B cell (primary cell): ENCODE results near the gene OGDH. TPM values are rescaled to one million over a fixed set of nuclear protein-coding genes. Genes with fewer than 3 reads are reported as not detected.

ENCODE experiments used
- ATAC-seq: fragments of 200-7000 bp; cut with Tn5 transposase; one replicate; pipeline ENCODE4 v1.10.0; 2021; ENCODE audit warnings: low read depth, mild to moderate bottlenecking, moderate number of reproducible peaks, moderate library complexity
- CTCF ChIA-PET: fragments of 350-600 bp; sonication (Branson Sonifier 250); formaldehyde crosslinking; loops from one replicate; lab custom pipeline; 2021; ENCODE audit warnings: antibody characterized with exemption, inconsistent platforms; lab: Charles Lee
- POLR2A ChIA-PET: fragments of 350-600 bp; sonication (Branson Sonifier 250); formaldehyde crosslinking; loops from one replicate; lab custom pipeline; 2021; ENCODE audit warnings: antibody characterized with exemption; lab: Charles Lee
- DNase-seq: peaks from one replicate; pipeline ENCODE4 v3.0.0; 2013
- H2AFZ ChIP-seq: 2 replicates; pipeline ENCODE4 v1.6.1; 2012; ENCODE audit warnings: mild to moderate bottlenecking, low read depth, low read length; ENCODE audit not compliant: insufficient read depth, poor library complexity, severe bottlenecking
- H3K27ac ChIP-seq, 2 donors: 1 replicate in 1 of 2; 2 replicates in 1 of 2; pipeline ENCODE4 v1.5.1; 2012 to 2013; ENCODE audit warnings: low read length in 2 of 2, mild to moderate bottlenecking in 2 of 2, moderate library complexity in 1 of 2
- H3K27me3 ChIP-seq, 4 experiments: fragments of 200-600 bp in 1 of 4; sonication (generic) in 1 of 4; replicated peaks in 1 of 4; 1 replicate in 2 of 4; 2 replicates in 2 of 4; pipeline versions ENCODE4 v1.6.1 to v1.7.0; 2013 to 2016; ENCODE audit warnings: low read length in 3 of 4, mild to moderate bottlenecking in 2 of 4, mixed read lengths in 1 of 4, moderate library complexity in 1 of 4; ENCODE audit not compliant: insufficient read depth in 4 of 4, control insufficient read depth in 3 of 4; ENCODE audit errors: control extremely low read depth in 1 of 4
- H3K36me3 ChIP-seq, 2 experiments: replicated peaks in 1 of 2; 1 replicate in 1 of 2; 2 replicates in 1 of 2; pipeline versions ENCODE4 v1.6.1 to v1.7.1; 2013; ENCODE audit warnings: low read length in 1 of 2; ENCODE audit not compliant: insufficient read depth in 2 of 2, control insufficient read depth in 1 of 2; ENCODE audit errors: control extremely low read depth in 1 of 2, extremely low read depth in 1 of 2
- H3K4me1 ChIP-seq, 2 donors: fragments of 200-600 bp in 1 of 2; sonication (generic) in 1 of 2; 1 replicate in 1 of 2; 2 replicates in 1 of 2; pipeline versions ENCODE4 v1.5.1 to v1.6.1; 2013 to 2017; ENCODE audit warnings: low read length in 2 of 2; ENCODE audit not compliant: control insufficient read depth in 2 of 2, insufficient read depth in 2 of 2
- H3K4me2 ChIP-seq: replicated peaks from 2 replicates; pipeline ENCODE3; 2012; ENCODE audit warnings: mild to moderate bottlenecking, low read depth, low read length; ENCODE audit not compliant: poor library complexity, severe bottlenecking
- H3K4me3 ChIP-seq, 5 experiments: fragments of 200-600 bp in 1 of 5; sonication (generic) in 1 of 5; 1 replicate in 3 of 5; 2 replicates in 2 of 5; pipeline versions ENCODE4 v1.5.1 to v1.7.0; 2011 to 2016; ENCODE audit warnings: low read length in 4 of 5, mild to moderate bottlenecking in 4 of 5, low read depth in 2 of 5, control low read depth in 1 of 5, moderate library complexity in 1 of 5; ENCODE audit not compliant: insufficient read depth in 1 of 5; ENCODE audit errors: control extremely low read depth in 1 of 5, extremely low read depth in 1 of 5
- H3K79me2 ChIP-seq: fragments of 200-600 bp; sonication (generic); one replicate; pipeline ENCODE4 v1.6.0; 2016; ENCODE audit warnings: low read length; ENCODE audit not compliant: control insufficient read depth, insufficient read depth
- H3K9ac ChIP-seq: fragments of 200-600 bp; sonication (generic); 2 replicates; pipeline ENCODE4 v1.6.1; 2017; ENCODE audit warnings: mild to moderate bottlenecking, low read length, moderate library complexity
- H3K9me3 ChIP-seq, 3 donors: one replicate each; pipeline versions ENCODE4 v1.6.1 to v1.7.1; 2013; ENCODE audit warnings: low read length in 2 of 3; ENCODE audit not compliant: control insufficient read depth in 2 of 3, insufficient read depth in 1 of 3; ENCODE audit errors: control extremely low read depth in 1 of 3
- H4K20me1 ChIP-seq: 2 replicates; pipeline ENCODE4 v1.6.0; 2012; ENCODE audit warnings: mild to moderate bottlenecking, low read length; ENCODE audit not compliant: insufficient read depth, control insufficient read depth, poor library complexity, severe bottlenecking
- H3K27ac Mint-ChIP-seq: one replicate; pipeline ENCODE4 v1.8.0; 2021; ENCODE audit warnings: mixed read lengths
- H3K27me3 Mint-ChIP-seq: one replicate; pipeline ENCODE4 v1.8.0; 2021; ENCODE audit warnings: mixed read lengths
- H3K4me1 Mint-ChIP-seq: one replicate; pipeline ENCODE4 v1.8.0; 2021; ENCODE audit warnings: mixed read lengths
- H3K4me3 Mint-ChIP-seq: one replicate; pipeline ENCODE4 v1.8.0; 2021; ENCODE audit warnings: mixed read lengths
- H3K9me3 Mint-ChIP-seq: one replicate; pipeline ENCODE4 v1.8.0; 2022; ENCODE audit warnings: mixed read lengths; ENCODE audit not compliant: insufficient read depth
- EZH2 ChIP-seq: IDR thresholded peaks from 2 replicates; pipeline ENCODE4 v1.6.1; 2012; ENCODE audit warnings: borderline replicate concordance, low read depth, mild to moderate bottlenecking, moderate library complexity, low read length; ENCODE audit not compliant: insufficient read depth, poor library complexity, severe bottlenecking
- WGBS: methylation state at CpG from one replicate; pipeline ENCODE4 v1.1.5; 2013; ENCODE audit warnings: missing lambda C conversion rate; ENCODE audit not compliant: insufficient coverage; 5-methylcytosine and 5-hydroxymethylcytosine counted together
- intact Hi-C: fragments of 100-400 bp; cut with micrococcal nuclease; formaldehyde crosslinking; loops from one replicate; pipeline ENCODE4 v1.10.0; 2022
- polyA plus RNA-seq: library from polyadenylated mRNA; depleted of rRNA; stranded (reverse); fragments of >200 nt; gene quantifications from 2 replicates; pipeline ENCODE4 v1.2.3, GENCODE V29; 2012
- total RNA-seq, 2 donors: library from RNA; stranded (reverse); fragments of 120-200 nt in 1 of 2; gene quantifications; 1 replicate in 1 of 2; 2 replicates in 1 of 2; pipeline versions ENCODE4 v1.2.3 to v1.2.4, GENCODE V29; 2013 to 2022
- TF ChIP-seq, protein P1 (sequence below): fragments of 200-600 bp; IDR thresholded peaks from one replicate; pipeline ENCODE4 v1.8.0; 2022; ENCODE audit warnings: antibody characterized with exemption, mild to moderate bottlenecking

The OGDH gene
- total and polyA plus RNA-seq, 2 donors (not counting 1 experiment from before 2014, with no cell fraction given) = 42.6 to 80.2 TPM

DNA sequence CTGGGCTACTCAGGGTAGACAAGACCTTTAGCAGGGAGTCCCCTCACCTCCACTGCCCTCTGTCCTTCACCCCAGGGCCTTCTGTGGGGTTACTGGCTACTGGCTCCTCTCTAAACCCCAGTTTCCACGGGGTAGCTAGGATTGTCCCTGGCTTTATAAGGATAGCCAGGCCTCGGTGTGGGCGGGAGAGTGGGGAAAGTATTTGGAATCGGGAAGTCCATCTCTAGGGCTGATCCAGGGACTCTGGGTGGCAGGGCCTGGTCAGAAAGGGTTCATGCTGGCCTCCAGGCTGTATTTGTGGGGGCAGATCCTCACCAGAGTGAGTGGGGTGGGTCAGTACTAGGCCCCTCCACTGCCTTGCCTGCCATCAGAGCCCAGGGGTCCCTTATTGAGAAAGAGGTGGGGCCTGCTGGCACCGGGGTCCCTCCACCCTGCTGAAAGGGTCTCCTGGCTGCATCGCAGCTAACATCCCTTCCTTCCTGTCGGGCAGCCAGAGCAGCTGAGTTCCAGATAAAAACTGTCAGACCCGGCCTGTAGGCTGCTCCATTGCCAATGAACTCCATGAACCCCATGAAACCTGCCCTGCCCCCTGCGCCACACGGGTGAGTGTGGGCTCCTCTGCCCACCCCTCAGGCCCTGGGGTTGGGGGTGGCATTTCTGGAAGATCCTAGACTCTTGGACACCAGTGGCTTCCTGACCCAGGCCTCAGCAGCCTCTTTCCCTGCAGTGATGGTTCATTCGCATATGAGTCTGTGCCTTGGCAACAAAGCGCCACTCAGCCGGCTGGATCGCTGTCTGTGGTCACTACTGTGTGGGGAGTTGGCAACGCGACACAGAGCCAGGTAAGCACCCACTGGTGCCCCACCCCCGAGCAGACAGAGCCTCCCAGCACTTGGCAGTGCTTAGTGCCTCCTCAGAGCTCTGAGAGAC, 149.5 kb downstream of the OGDH start:
- Mint-ChIP-seq H3K27me3 (no peaks in the 10 kb centered on the region), H3K9me3 (no peaks in the 10 kb centered on the region), H3K27ac (peak overlapping the region; percentile 81), H3K4me3 (no peak overlapping the region), H3K4me1 (peaks cover 55% of the 10 kb centered on the region)
- H3K4me1 ChIP-seq = peaks cover 54 to 57% of the 10 kb centered on the region in 2 donors
- DNase-seq (no peak), ATAC-seq (no peak)
- TF ChIP-seq, protein P1, sequence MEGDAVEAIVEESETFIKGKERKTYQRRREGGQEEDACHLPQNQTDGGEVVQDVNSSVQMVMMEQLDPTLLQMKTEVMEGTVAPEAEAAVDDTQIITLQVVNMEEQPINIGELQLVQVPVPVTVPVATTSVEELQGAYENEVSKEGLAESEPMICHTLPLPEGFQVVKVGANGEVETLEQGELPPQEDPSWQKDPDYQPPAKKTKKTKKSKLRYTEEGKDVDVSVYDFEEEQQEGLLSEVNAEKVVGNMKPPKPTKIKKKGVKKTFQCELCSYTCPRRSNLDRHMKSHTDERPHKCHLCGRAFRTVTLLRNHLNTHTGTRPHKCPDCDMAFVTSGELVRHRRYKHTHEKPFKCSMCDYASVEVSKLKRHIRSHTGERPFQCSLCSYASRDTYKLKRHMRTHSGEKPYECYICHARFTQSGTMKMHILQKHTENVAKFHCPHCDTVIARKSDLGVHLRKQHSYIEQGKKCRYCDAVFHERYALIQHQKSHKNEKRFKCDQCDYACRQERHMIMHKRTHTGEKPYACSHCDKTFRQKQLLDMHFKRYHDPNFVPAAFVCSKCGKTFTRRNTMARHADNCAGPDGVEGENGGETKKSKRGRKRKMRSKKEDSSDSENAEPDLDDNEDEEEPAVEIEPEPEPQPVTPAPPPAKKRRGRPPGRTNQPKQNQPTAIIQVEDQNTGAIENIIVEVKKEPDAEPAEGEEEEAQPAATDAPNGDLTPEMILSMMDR = no peak
- TF ChIP-seq EZH2 = no peak
- no peak overlapping the region for H2AFZ ChIP-seq
- WGBS = 91% methylated on average over 16 of the region's 17 CpGs
- H3K27me3 ChIP-seq = no peaks in the 10 kb centered on the region
- H3K9ac ChIP-seq = no peak overlapping the region
- peaks cover 0 to 60% of the 10 kb centered on the region in 2 experiments for H3K36me3 ChIP-seq
- peaks cover 82% of the 10 kb centered on the region for H3K79me2 ChIP-seq
- H3K4me2 ChIP-seq = peak overlapping the region; percentile 85
- peaks cover 66% of the 10 kb centered on the region for H4K20me1 ChIP-seq
- ChIA-PET CTCF (interaction anchor here (0.6 kb wide), 1 partner anchor 13 kb away, joined by 3 read pairs; no protein-coding TSS in a partner anchor), POLR2A (interaction anchor here (0.5 kb wide), 1 partner anchor 115 kb away, joined by 3 read pairs; no protein-coding TSS in a partner anchor)
- intact Hi-C loops = no loop called here
- H3K4me3 ChIP-seq = no peak overlapping the region
- peak overlapping the region; percentile 43 to 97 for H3K27ac ChIP-seq
- H3K9me3 ChIP-seq = no peaks in the 10 kb centered on the region

DNA sequence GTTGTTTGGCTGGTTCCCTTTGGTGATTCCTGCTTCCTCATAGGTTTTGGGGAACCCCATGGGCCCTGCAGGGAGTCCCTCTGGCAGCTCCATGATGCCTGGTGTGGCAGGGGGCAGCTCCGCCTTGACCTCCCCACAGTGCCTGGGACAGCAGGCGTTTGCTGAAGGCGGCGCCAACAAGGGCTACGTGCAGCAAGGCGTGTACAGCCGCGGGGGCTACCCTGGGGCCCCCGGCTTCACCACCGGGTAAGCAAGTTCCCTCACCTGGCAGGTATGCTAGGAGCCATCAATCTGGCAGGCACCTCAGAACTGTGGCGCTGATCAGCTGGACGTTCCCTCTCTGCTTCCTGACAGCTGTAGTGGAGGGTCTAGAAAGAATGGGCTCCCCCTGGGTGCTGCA, 150.5 kb downstream of the OGDH start:
- Mint-ChIP-seq H3K4me1 (peaks cover 45% of the 10 kb centered on the region), H3K4me3 (no peak overlapping the region), H3K27me3 (no peaks in the 10 kb centered on the region), H3K27ac (no peak overlapping the region), H3K9me3 (no peaks in the 10 kb centered on the region)
- no peak overlapping the region for H3K9ac ChIP-seq
- H3K27ac ChIP-seq = no peak overlapping the region
- no peak overlapping the region for H2AFZ ChIP-seq
- H3K4me3 ChIP-seq = no peak overlapping the region
- no peak overlapping the region for H3K4me2 ChIP-seq
- 96% methylated on average over 12 of the region's 12 CpGs for WGBS
- DNase-seq (no peak), ATAC-seq (no peak)
- peaks cover 73% of the 10 kb centered on the region for H3K79me2 ChIP-seq
- CTCF ChIA-PET = no interaction called here
- POLR2A ChIA-PET = interaction anchor here (0.5 kb wide), 1 partner anchor 116 kb away, joined by 3 read pairs; no protein-coding TSS in a partner anchor
- H3K9me3 ChIP-seq = no peaks in the 10 kb centered on the region
- H3K36me3 ChIP-seq = peaks cover 0 to 62% of the 10 kb centered on the region in 2 experiments
- H3K4me1 ChIP-seq = peaks cover 45 to 48% of the 10 kb centered on the region in 2 donors
- intact Hi-C loops = no loop called here
- no peaks in the 10 kb centered on the region for H3K27me3 ChIP-seq
- no peak for TF ChIP-seq EZH2
- TF ChIP-seq, protein P1 = no peak
- peaks cover 75% of the 10 kb centered on the region for H4K20me1 ChIP-seq
